Ascending aorta (tissue), 2 donors: ENCODE results near the gene ALG5. TPM values are rescaled to one million over a fixed set of nuclear protein-coding genes. Genes with fewer than 3 reads are reported as not detected.

ENCODE experiments used
- DNase-seq, 2 donors: peaks; one replicate each; pipeline ENCODE4 v3.0.0-alpha.2; 2019; ENCODE audit warnings: low spot score in 2 of 2
- H3K27ac ChIP-seq, 2 donors: fragments of 200-600 bp; sonication (generic); one replicate each; pipeline ENCODE4 v1.5.1; 2016 to 2017; ENCODE audit warnings: mild to moderate bottlenecking in 1 of 2
- H3K27me3 ChIP-seq: fragments of 200-600 bp; sonication (generic); one replicate; pipeline ENCODE4 v1.5.1; 2017
- H3K36me3 ChIP-seq, 2 donors: fragments of 200-600 bp; sonication (generic); one replicate each; pipeline ENCODE4 v1.5.1; 2016
- H3K4me1 ChIP-seq, 2 donors: fragments of 200-600 bp; sonication (generic); one replicate each; pipeline ENCODE4 v1.5.1; 2016 to 2017; ENCODE audit warnings: mild to moderate bottlenecking in 1 of 2
- H3K4me3 ChIP-seq, 2 donors: fragments of 200-600 bp; sonication (generic); one replicate each; pipeline ENCODE4 v1.5.1; 2016 to 2017; ENCODE audit warnings: mild to moderate bottlenecking in 1 of 2
- H3K9me3 ChIP-seq, 2 donors: fragments of 200-600 bp; sonication (generic); one replicate each; pipeline ENCODE4 v1.5.1; 2016
- CTCF ChIP-seq, 3 experiments: fragments of 200-600 bp in 2 of 3; fragments of 450-650 bp in 1 of 3; sonication (generic) in 2 of 3; IDR thresholded peaks; one replicate each; pipeline ENCODE4 v1.5.1; 2016 to 2019; ENCODE audit warnings: antibody characterized with exemption in 3 of 3, mild to moderate bottlenecking in 1 of 3, moderate library complexity in 1 of 3
- intact Hi-C: fragments of 100-400 bp; cut with DNase I; formaldehyde crosslinking; loops from one replicate; pipeline ENCODE4 v1.15.1; 2023
- total RNA-seq: library from RNA; depleted of rRNA; stranded (reverse); fragments of >200 nt; gene quantifications from one replicate; pipeline ENCODE4 v1.1.0, GENCODE V29; 2016

Gene ALG5
- total RNA-seq, 1 donor from 2014 or later, result 26.7 TPM

- TF ChIP-seq CTCF (IDR thresholded peaks at IDR 0.05), result no peak
- no peak for DNase-seq
- Histone ChIP-seq H3K27me3 (no peaks in the 10 kb centered on the region), H3K36me3 (peaks cover 70 to 93% of the 10 kb centered on the region in 2 donors), H3K27ac (no peak overlapping the region), H3K4me1 (no peaks in the 10 kb centered on the region), H3K4me3 (no peak overlapping the region), H3K9me3 (no peaks in the 10 kb centered on the region)
- intact Hi-C loops, result no loop called here
These were observed 40.8 kb upstream of the ALG5 start for GRCh38 chr13:37039896-37040295.

GRCh38 chr13:37037241-37037640 lies 38.1 kb upstream of the ALG5 start:
- Histone ChIP-seq H3K27me3 (no peaks in the 10 kb centered on the region), H3K27ac (no peak overlapping the region), H3K4me3 (no peak overlapping the region), H3K4me1 (no peaks in the 10 kb centered on the region), H3K9me3 (no peaks in the 10 kb centered on the region), H3K36me3 (peaks cover 58 to 95% of the 10 kb centered on the region in 2 donors)
- no peak for DNase-seq
- intact Hi-C loops, result no loop called here
- TF ChIP-seq CTCF (IDR thresholded peaks at IDR 0.05), result no peak

- intact Hi-C loops, result no loop called here
- H3K4me1 ChIP-seq, result no peaks in the 10 kb centered on the region
- no peaks in the 10 kb centered on the region for H3K9me3 ChIP-seq
- no peak overlapping the region for H3K4me3 ChIP-seq
- H3K36me3 ChIP-seq, result peaks cover 62 to 91% of the 10 kb centered on the region in 2 donors
- H3K27me3 ChIP-seq, result no peaks in the 10 kb centered on the region
- DNase-seq, result no peak
- H3K27ac ChIP-seq, result no peak overlapping the region
- no peak for TF ChIP-seq CTCF (IDR thresholded peaks at IDR 0.05)
These were observed 30.5 kb upstream of the ALG5 start for GRCh38 chr13:37029617-37030016.

GRCh38 chr13:37027639-37028038 lies 28.5 kb upstream of the ALG5 start:
- Histone ChIP-seq H3K36me3 (peaks cover 74 to 90% of the 10 kb centered on the region in 2 donors), H3K27me3 (no peaks in the 10 kb centered on the region), H3K4me1 (no peaks in the 10 kb centered on the region), H3K4me3 (no peak overlapping the region), H3K27ac (no peak overlapping the region), H3K9me3 (no peaks in the 10 kb centered on the region)
- intact Hi-C loops, result no loop called here
- no peak for TF ChIP-seq CTCF (IDR thresholded peaks at IDR 0.05)
- no peak for DNase-seq

GRCh38 chr13:37026771-37027170 lies 27.6 kb upstream of the ALG5 start:
- Histone ChIP-seq H3K27ac (no peak overlapping the region), H3K36me3 (peaks cover 71 to 90% of the 10 kb centered on the region in 2 donors), H3K27me3 (no peaks in the 10 kb centered on the region), H3K4me3 (no peak overlapping the region), H3K9me3 (no peaks in the 10 kb centered on the region), H3K4me1 (no peaks in the 10 kb centered on the region)
- no peak for TF ChIP-seq CTCF (IDR thresholded peaks at IDR 0.05)
- no peak for DNase-seq
- intact Hi-C loops, result no loop called here

- Histone ChIP-seq H3K9me3 (no peaks in the 10 kb centered on the region), H3K4me1 (no peaks in the 10 kb centered on the region), H3K36me3 (peaks cover 64 to 95% of the 10 kb centered on the region in 2 donors), H3K27ac (no peak overlapping the region), H3K4me3 (no peak overlapping the region), H3K27me3 (no peaks in the 10 kb centered on the region)
- DNase-seq, result no peak
- no peak for TF ChIP-seq CTCF (IDR thresholded peaks at IDR 0.05)
- intact Hi-C loops, result no loop called here
These were observed 24.7 kb upstream of the ALG5 start for GRCh38 chr13:37023871-37024270.
